HUES64 (cell line): ENCODE data around the gene OLFM1.

ENCODE experiments used
- H3K27ac ChIP-seq: 2 replicates; pipeline ENCODE4 v1.7.0; 2013; ENCODE audit warnings: low read depth, low read length, inconsistent platforms
- H3K27me3 ChIP-seq: 2 replicates; pipeline ENCODE4 v1.6.1; 2013; ENCODE audit warnings: mild to moderate bottlenecking, low read length; ENCODE audit not compliant: insufficient read depth
- H3K36me3 ChIP-seq: 2 replicates; pipeline ENCODE4 v1.6.1; 2013; ENCODE audit warnings: mild to moderate bottlenecking, low read length; ENCODE audit not compliant: insufficient read depth
- H3K4me1 ChIP-seq: 2 replicates; pipeline ENCODE4 v1.6.1; 2013; ENCODE audit warnings: mild to moderate bottlenecking, low read length, moderate library complexity; ENCODE audit not compliant: insufficient read depth
- H3K4me3 ChIP-seq: 2 replicates; pipeline ENCODE4 v1.5.1; 2013; ENCODE audit warnings: mild to moderate bottlenecking, low read length, moderate library complexity
- H3K9ac ChIP-seq: 2 replicates; pipeline ENCODE4 v1.6.1; 2013; ENCODE audit warnings: mild to moderate bottlenecking, low read depth, low read length
- H3K9me3 ChIP-seq: 2 replicates; pipeline ENCODE4 v1.6.1; 2013; ENCODE audit warnings: low read depth, low read length; ENCODE audit not compliant: insufficient read depth
- WGBS: fragments of 150-250, 120-280 bp; methylation state at CpG from one replicate; pipeline ENCODE4 v1.1.7; 2013; ENCODE audit warnings: missing lambda C conversion rate; 5-methylcytosine and 5-hydroxymethylcytosine counted together

OLFM1 gene

GRCh38 chr9:135085830-135086546, 1.5 kb upstream of the OLFM1 start:
- Histone ChIP-seq H3K4me1 (no peaks in the 10 kb centered on the region), H3K27me3 (peaks cover 50% of the 10 kb centered on the region), H3K9ac (no peak overlapping the region), H3K36me3 (no peaks in the 10 kb centered on the region), H3K27ac (no peak overlapping the region), H3K4me3 (peak overlapping the region; percentile 23), H3K9me3 (no peaks in the 10 kb centered on the region)
- WGBS: 30% methylated on average over 30 of the region's 30 CpGs

GRCh38 chr9:135086597-135087488, 625 bp upstream of the OLFM1 start:
- Histone ChIP-seq H3K36me3 (peaks cover 8% of the 10 kb centered on the region; the same call in 1 of the 2 replicates), H3K4me3 (peak overlapping the region; percentile 54), H3K9me3 (no peaks in the 10 kb centered on the region), H3K9ac (no peak overlapping the region), H3K4me1 (no peaks in the 10 kb centered on the region), H3K27me3 (peaks cover 50% of the 10 kb centered on the region), H3K27ac (no peak overlapping the region)
- WGBS: 31% methylated on average over 61 of the region's 61 CpGs

GRCh38 chr9:135087899-135088347, 455 bp downstream of the OLFM1 start:
- H3K9me3 ChIP-seq: no peaks in the 10 kb centered on the region
- peaks cover 50% of the 10 kb centered on the region for H3K27me3 ChIP-seq
- H3K4me1 ChIP-seq: no peaks in the 10 kb centered on the region
- H3K27ac ChIP-seq: no peak overlapping the region
- peak overlapping the region; percentile 54 for H3K4me3 ChIP-seq
- peaks cover 12% of the 10 kb centered on the region; the same call in 1 of the 2 replicates for H3K36me3 ChIP-seq
- WGBS: under 1% methylated on average over 57 of the region's 57 CpGs
- no peak overlapping the region for H3K9ac ChIP-seq

GRCh38 chr9:135088348-135088978, 995 bp downstream of the OLFM1 start:
- Histone ChIP-seq H3K4me3 (peak overlapping the region; percentile 54), H3K9me3 (no peaks in the 10 kb centered on the region), H3K27ac (no peak overlapping the region), H3K9ac (no peak overlapping the region; the same call in 1 of the 2 replicates), H3K4me1 (no peaks in the 10 kb centered on the region), H3K27me3 (peaks cover 50% of the 10 kb centered on the region), H3K36me3 (peaks cover 12% of the 10 kb centered on the region; the same call in 1 of the 2 replicates)
- 2% methylated on average over 45 of the region's 45 CpGs for WGBS

- Histone ChIP-seq H3K9me3 (no peaks in the 10 kb centered on the region), H3K9ac (no peak overlapping the region; the same call in 1 of the 2 replicates), H3K4me1 (no peaks in the 10 kb centered on the region), H3K27me3 (peaks cover 50% of the 10 kb centered on the region), H3K4me3 (peak overlapping the region; percentile 54), H3K36me3 (peaks cover 12% of the 10 kb centered on the region; the same call in 1 of the 2 replicates), H3K27ac (no peak overlapping the region)
- 61% methylated on average over 31 of the region's 35 CpGs for WGBS
Measured at GRCh38 chr9:135088979-135089847, 1.7 kb downstream of the OLFM1 start.

- Histone ChIP-seq H3K9ac (no peak overlapping the region), H3K27ac (no peak overlapping the region), H3K36me3 (peaks cover 12% of the 10 kb centered on the region; the same call in 1 of the 2 replicates), H3K9me3 (no peaks in the 10 kb centered on the region), H3K4me1 (no peaks in the 10 kb centered on the region), H3K4me3 (no peak overlapping the region), H3K27me3 (peaks cover 50% of the 10 kb centered on the region)
- WGBS: 95% methylated on average over 7 of the region's 7 CpGs
Measured at GRCh38 chr9:135090081-135090480, 2.6 kb downstream of the OLFM1 start.

- 85% methylated on average over 5 of the region's 5 CpGs for WGBS
- H3K27ac ChIP-seq: no peak overlapping the region
- H3K9ac ChIP-seq: no peak overlapping the region
- H3K36me3 ChIP-seq: peaks cover 12% of the 10 kb centered on the region; the same call in 1 of the 2 replicates
- no peaks in the 10 kb centered on the region for H3K4me1 ChIP-seq
- H3K9me3 ChIP-seq: no peaks in the 10 kb centered on the region
- H3K4me3 ChIP-seq: no peak overlapping the region
- H3K27me3 ChIP-seq: peaks cover 45% of the 10 kb centered on the region
Measured at GRCh38 chr9:135090547-135090946, 3.1 kb downstream of the OLFM1 start.

GRCh38 chr9:135091545-135091944, 4.1 kb downstream of the OLFM1 start:
- Histone ChIP-seq H3K27me3 (peaks cover 36% of the 10 kb centered on the region), H3K9ac (no peak overlapping the region), H3K4me1 (no peaks in the 10 kb centered on the region), H3K4me3 (no peak overlapping the region), H3K27ac (no peak overlapping the region), H3K36me3 (peaks cover 12% of the 10 kb centered on the region; the same call in 1 of the 2 replicates), H3K9me3 (no peaks in the 10 kb centered on the region)
- WGBS: 90% methylated on average over 1 of the region's 1 CpG

GRCh38 chr9:135093111-135093510, 5.6 kb downstream of the OLFM1 start:
- H3K9ac ChIP-seq: no peak overlapping the region
- no peaks in the 10 kb centered on the region for H3K4me1 ChIP-seq
- no peak overlapping the region for H3K27ac ChIP-seq
- no peaks in the 10 kb centered on the region for H3K9me3 ChIP-seq
- peaks cover 24% of the 10 kb centered on the region for H3K27me3 ChIP-seq
- H3K4me3 ChIP-seq: no peak overlapping the region
- H3K36me3 ChIP-seq: peaks cover 12% of the 10 kb centered on the region; the same call in 1 of the 2 replicates
- WGBS: 88% methylated on average over 5 of the region's 5 CpGs

- WGBS: 92% methylated on average over 13 of the region's 13 CpGs
- no peak overlapping the region for H3K27ac ChIP-seq
- H3K36me3 ChIP-seq: peaks cover 12% of the 10 kb centered on the region; the same call in 1 of the 2 replicates
Measured at GRCh38 chr9:135093911-135094584, 6.6 kb downstream of the OLFM1 start.

More at GRCh38 chr9:135093911-135094584, 6.6 kb downstream of the OLFM1 start:
- Histone ChIP-seq H3K4me3 (no peak overlapping the region), H3K9me3 (no peaks in the 10 kb centered on the region), H3K9ac (no peak overlapping the region), H3K4me1 (no peaks in the 10 kb centered on the region), H3K27me3 (peaks cover 15% of the 10 kb centered on the region)
